ENCODE measurements around the gene MAP3K15. TPM values are rescaled to one million over a fixed set of nuclear protein-coding genes. Genes with fewer than 3 reads are reported as not detected.
"Not testable (repeated sequence)": the region's sequence is repeated elsewhere in the genome, so short reads cannot be mapped to it uniquely, and the experiment has no call there.

MAP3K15 gene
- total RNA-seq, 2 experiments from 2014 or later: 1.1 to 1.5 TPM

GRCh38 chrX:19545651-19546050 lies 30.3 kb upstream of the MAP3K15 start:
- Mint-ChIP-seq H3K4me3 (no peak overlapping the region), H3K27me3 (no peaks in the 10 kb centered on the region), H3K4me1 (peaks cover 30% of the 10 kb centered on the region), H3K9me3 (peaks cover 1% of the 10 kb centered on the region), H3K27ac (no peak overlapping the region), H3K36me3 (peaks cover 26% of the 10 kb centered on the region)
- no peak for DNase-seq

GRCh38 chrX:19544693-19545305 lies 29.5 kb upstream of the MAP3K15 start:
- Mint-ChIP-seq H3K36me3 (peaks cover 26% of the 10 kb centered on the region), H3K27ac (peak overlapping the region; percentile 64), H3K27me3 (no peaks in the 10 kb centered on the region), H3K4me1 (peaks cover 24% of the 10 kb centered on the region), H3K4me3 (no peak overlapping the region), H3K9me3 (peaks cover 1% of the 10 kb centered on the region)
- peak; percentile 16 for DNase-seq

GRCh38 chrX:19543951-19544381 lies 28.7 kb upstream of the MAP3K15 start:
- H3K36me3 Mint-ChIP-seq: peaks cover 19% of the 10 kb centered on the region
- peaks cover 1% of the 10 kb centered on the region for H3K9me3 Mint-ChIP-seq
- H3K4me3 Mint-ChIP-seq: no peak overlapping the region
- no peak for DNase-seq
- H3K27me3 Mint-ChIP-seq: no peaks in the 10 kb centered on the region
- H3K27ac Mint-ChIP-seq: peak overlapping the region; percentile 70
- peaks cover 18% of the 10 kb centered on the region for H3K4me1 Mint-ChIP-seq

- Mint-ChIP-seq H3K9me3 (no peaks in the 10 kb centered on the region), H3K4me3 (no peak overlapping the region), H3K36me3 (peaks cover 11% of the 10 kb centered on the region), H3K27me3 (no peaks in the 10 kb centered on the region), H3K27ac (peak overlapping the region; percentile 70), H3K4me1 (peaks cover 10% of the 10 kb centered on the region)
- no peak for DNase-seq
These were observed 27.9 kb upstream of the MAP3K15 start for GRCh38 chrX:19543020-19543715.

GRCh38 chrX:19541931-19542330 lies 26.6 kb upstream of the MAP3K15 start:
- Mint-ChIP-seq H3K36me3 (peaks cover 9% of the 10 kb centered on the region), H3K9me3 (no peaks in the 10 kb centered on the region), H3K4me1 (peaks cover 3% of the 10 kb centered on the region), H3K27ac (no peak overlapping the region), H3K4me3 (no peak overlapping the region), H3K27me3 (no peaks in the 10 kb centered on the region)
- no peak for DNase-seq

GRCh38 chrX:19541196-19541595 lies 25.9 kb upstream of the MAP3K15 start:
- Mint-ChIP-seq H3K4me3 (no peak overlapping the region), H3K27me3 (no peaks in the 10 kb centered on the region), H3K36me3 (peaks cover 9% of the 10 kb centered on the region), H3K27ac (no peak overlapping the region), H3K9me3 (no peaks in the 10 kb centered on the region), H3K4me1 (peaks cover 1% of the 10 kb centered on the region)
- DNase-seq: no peak

- H3K4me3 Mint-ChIP-seq: no peak overlapping the region
- peaks cover 9% of the 10 kb centered on the region for H3K36me3 Mint-ChIP-seq
- H3K9me3 Mint-ChIP-seq: no peaks in the 10 kb centered on the region
These were observed 24.8 kb upstream of the MAP3K15 start for GRCh38 chrX:19540076-19540475.

GRCh38 chrX:19539665-19540064 lies 24.4 kb upstream of the MAP3K15 start:
- no peaks in the 10 kb centered on the region for H3K4me1 Mint-ChIP-seq
- no peak for DNase-seq
- no peak overlapping the region for H3K4me3 Mint-ChIP-seq
- peaks cover 8% of the 10 kb centered on the region for H3K36me3 Mint-ChIP-seq
- no peak overlapping the region for H3K27ac Mint-ChIP-seq
- H3K27me3 Mint-ChIP-seq: no peaks in the 10 kb centered on the region
- no peaks in the 10 kb centered on the region for H3K9me3 Mint-ChIP-seq

More at GRCh38 chrX:19540076-19540475, 24.8 kb upstream of the MAP3K15 start:
- no peak overlapping the region for H3K27ac Mint-ChIP-seq
- no peaks in the 10 kb centered on the region for H3K27me3 Mint-ChIP-seq
- DNase-seq: no peak
- no peaks in the 10 kb centered on the region for H3K4me1 Mint-ChIP-seq

GRCh38 chrX:19535476-19535875 lies 20.2 kb upstream of the MAP3K15 start:
- no peaks in the 10 kb centered on the region for H3K9me3 Mint-ChIP-seq
- no peaks in the 10 kb centered on the region for H3K36me3 Mint-ChIP-seq
- DNase-seq: no peak
- H3K4me1 Mint-ChIP-seq: no peaks in the 10 kb centered on the region
- no peaks in the 10 kb centered on the region for H3K27me3 Mint-ChIP-seq
- H3K4me3 Mint-ChIP-seq: no peak overlapping the region
- no peak overlapping the region for H3K27ac Mint-ChIP-seq

- Mint-ChIP-seq H3K4me1 (no peaks in the 10 kb centered on the region), H3K27me3 (no peaks in the 10 kb centered on the region), H3K4me3 (no peak overlapping the region), H3K27ac (no peak overlapping the region), H3K36me3 (no peaks in the 10 kb centered on the region), H3K9me3 (no peaks in the 10 kb centered on the region)
- DNase-seq: no peak
These were observed 17.4 kb upstream of the MAP3K15 start for GRCh38 chrX:19532709-19533108.

GRCh38 chrX:19517965-19518364 lies 2.7 kb upstream of the MAP3K15 start:
- Mint-ChIP-seq H3K4me3 (no peak overlapping the region), H3K9me3 (peaks cover 3% of the 10 kb centered on the region), H3K4me1 (no peaks in the 10 kb centered on the region), H3K36me3 (no peaks in the 10 kb centered on the region), H3K27ac (no peak overlapping the region), H3K27me3 (peaks cover 18% of the 10 kb centered on the region)
- no peak for DNase-seq

- Mint-ChIP-seq H3K9me3 (peaks cover 3% of the 10 kb centered on the region), H3K4me3 (no peak overlapping the region), H3K36me3 (no peaks in the 10 kb centered on the region), H3K27me3 (peaks cover 18% of the 10 kb centered on the region), H3K27ac (no peak overlapping the region), H3K4me1 (no peaks in the 10 kb centered on the region)
- DNase-seq: no peak
These were observed 352 bp upstream of the MAP3K15 start for GRCh38 chrX:19515615-19516105.

- no peaks in the 10 kb centered on the region for H3K4me1 Mint-ChIP-seq
- DNase-seq: no peak
- H3K9me3 Mint-ChIP-seq: peaks cover 3% of the 10 kb centered on the region
- no peak overlapping the region for H3K27ac Mint-ChIP-seq
- peaks cover 22% of the 10 kb centered on the region for H3K27me3 Mint-ChIP-seq
- H3K4me3 Mint-ChIP-seq: no peak overlapping the region
- no peaks in the 10 kb centered on the region for H3K36me3 Mint-ChIP-seq
These were observed 1.9 kb downstream of the MAP3K15 start for GRCh38 chrX:19513383-19513782.

GRCh38 chrX:19512961-19513360 lies 2.3 kb downstream of the MAP3K15 start:
- Mint-ChIP-seq H3K4me3 (no peak overlapping the region), H3K9me3 (peaks cover 3% of the 10 kb centered on the region), H3K27me3 (peaks cover 22% of the 10 kb centered on the region), H3K36me3 (no peaks in the 10 kb centered on the region), H3K4me1 (no peaks in the 10 kb centered on the region), H3K27ac (no peak overlapping the region)
- DNase-seq: no peak

GRCh38 chrX:19512359-19512758 lies 2.9 kb downstream of the MAP3K15 start:
- DNase-seq: no peak
- peaks cover 22% of the 10 kb centered on the region for H3K27me3 Mint-ChIP-seq
- peaks cover 2% of the 10 kb centered on the region for H3K9me3 Mint-ChIP-seq
- H3K36me3 Mint-ChIP-seq: no peaks in the 10 kb centered on the region
- no peak overlapping the region for H3K4me3 Mint-ChIP-seq
- no peak overlapping the region for H3K27ac Mint-ChIP-seq
- H3K4me1 Mint-ChIP-seq: no peaks in the 10 kb centered on the region

- not testable (repeated sequence) for H3K36me3 Mint-ChIP-seq, H3K4me1 Mint-ChIP-seq, H3K9me3 Mint-ChIP-seq, H3K4me3 Mint-ChIP-seq, H3K27ac Mint-ChIP-seq, DNase-seq
- peaks cover 17% of the 10 kb centered on the region for H3K27me3 Mint-ChIP-seq
These were observed 3.5 kb downstream of the MAP3K15 start for GRCh38 chrX:19511796-19512195.

Measured in activated naive CD8-positive, alpha-beta T cell treated with anti-CD3 and anti-CD28 coated beads for 36 hours (primary cell).